HEK293 (cell line): ENCODE results near the gene HEATR5A.

ENCODE experiments used
- CTCF ChIP-seq: fragments of 450-650 bp; formaldehyde crosslinking; IDR thresholded peaks from 2 replicates; pipeline ENCODE4 v1.5.1; 2016; ENCODE audit warnings: missing biosample characterization, missing genetic modification characterization
- KLF17 ChIP-seq: fragments of 450-650 bp; formaldehyde crosslinking; IDR thresholded peaks from 2 replicates; pipeline ENCODE4 v1.5.1; 2016; ENCODE audit warnings: missing biosample characterization, missing genetic modification characterization
- OVOL3 ChIP-seq: fragments of 450-650 bp; formaldehyde crosslinking; IDR thresholded peaks from 2 replicates; pipeline ENCODE4 v1.5.1; 2016; ENCODE audit warnings: missing biosample characterization, missing genetic modification characterization
- ZNF768 ChIP-seq: fragments of 450-650 bp; formaldehyde crosslinking; IDR thresholded peaks from 2 replicates; pipeline ENCODE4 v1.5.1; 2018; ENCODE audit warnings: missing biosample characterization, mild to moderate bottlenecking, missing genetic modification characterization
- ZXDB ChIP-seq: fragments of 450-650 bp; formaldehyde crosslinking; IDR thresholded peaks from 2 replicates; pipeline ENCODE4 v1.5.1; 2016; ENCODE audit warnings: missing biosample characterization, missing genetic modification characterization
- TF ChIP-seq, protein P1 (sequence below): fragments of 450-650 bp; IDR thresholded peaks from 2 replicates; pipeline ENCODE4 v1.5.1; 2018; ENCODE audit warnings: missing biosample characterization, mild to moderate bottlenecking, missing genetic modification characterization

DNA sequence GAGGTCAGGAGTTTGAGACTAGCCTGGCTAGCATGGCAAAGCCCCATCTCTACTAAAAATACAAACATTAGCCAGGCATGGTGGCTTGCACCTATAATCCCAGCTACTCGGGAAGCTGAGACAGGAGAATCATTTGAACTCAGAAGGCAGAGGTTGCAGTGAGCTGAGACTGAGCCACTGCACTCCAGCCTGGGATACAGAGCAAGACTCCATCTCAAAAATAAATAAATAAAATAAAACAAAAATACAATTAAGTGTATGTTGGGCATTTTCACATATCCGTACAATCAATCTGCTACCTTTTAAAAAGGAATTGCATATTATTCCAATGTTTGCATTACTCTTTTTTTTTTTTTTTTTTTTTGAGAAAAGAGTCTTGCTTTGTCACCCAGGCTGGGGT lies 165.1 kb downstream of the HEATR5A start:
- TF ChIP-seq CTCF (tag by site-specific recombination), result no peak
- TF ChIP-seq ZXDB, result no peak
- TF ChIP-seq KLF17 (tag by site-specific recombination), result no peak
- TF ChIP-seq, protein P1, sequence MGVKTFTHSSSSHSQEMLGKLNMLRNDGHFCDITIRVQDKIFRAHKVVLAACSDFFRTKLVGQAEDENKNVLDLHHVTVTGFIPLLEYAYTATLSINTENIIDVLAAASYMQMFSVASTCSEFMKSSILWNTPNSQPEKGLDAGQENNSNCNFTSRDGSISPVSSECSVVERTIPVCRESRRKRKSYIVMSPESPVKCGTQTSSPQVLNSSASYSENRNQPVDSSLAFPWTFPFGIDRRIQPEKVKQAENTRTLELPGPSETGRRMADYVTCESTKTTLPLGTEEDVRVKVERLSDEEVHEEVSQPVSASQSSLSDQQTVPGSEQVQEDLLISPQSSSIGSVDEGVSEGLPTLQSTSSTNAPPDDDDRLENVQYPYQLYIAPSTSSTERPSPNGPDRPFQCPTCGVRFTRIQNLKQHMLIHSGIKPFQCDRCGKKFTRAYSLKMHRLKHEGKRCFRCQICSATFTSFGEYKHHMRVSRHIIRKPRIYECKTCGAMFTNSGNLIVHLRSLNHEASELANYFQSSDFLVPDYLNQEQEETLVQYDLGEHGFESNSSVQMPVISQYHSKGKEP (tag by site-specific recombination), result no peak
- TF ChIP-seq OVOL3 (tag by site-specific recombination), result no peak
- no peak for TF ChIP-seq ZNF768
